Measurements from ENCODE around the gene MAP2K2. TPM values are rescaled to one million over a fixed set of nuclear protein-coding genes. Genes with fewer than 3 reads are reported as not detected.
A peak's percentile ranks its signal among the peaks of the same experiment; 100 is the strongest.

MAP2K2 gene
- total RNA-seq, 4 donors from 2014 or later = 47.4 to 65.2 (median 61.4) TPM

GRCh38 chr19:4053423-4054324, 70.2 kb downstream of the MAP2K2 start:
- TF ChIP-seq CTCF (IDR thresholded peaks at IDR 0.05) = no peak
- no peak for DNase-seq (ENCODE audit: low spot score)
- ATAC-seq (ENCODE audit: low FRiP score) = no peak

GRCh38 chr19:4052993-4053422, 70.9 kb downstream of the MAP2K2 start:
- TF ChIP-seq CTCF (IDR thresholded peaks at IDR 0.05) = no peak
- DNase-seq (ENCODE audit: low spot score) (no peak), ATAC-seq (ENCODE audit: low FRiP score) (no peak)

- DNase-seq (ENCODE audit: low spot score) = no peak
- ATAC-seq (ENCODE audit: low FRiP score) = peak; percentile 3
Observed at GRCh38 chr19:4052114-4052992, 71.6 kb downstream of the MAP2K2 start.

DNA sequence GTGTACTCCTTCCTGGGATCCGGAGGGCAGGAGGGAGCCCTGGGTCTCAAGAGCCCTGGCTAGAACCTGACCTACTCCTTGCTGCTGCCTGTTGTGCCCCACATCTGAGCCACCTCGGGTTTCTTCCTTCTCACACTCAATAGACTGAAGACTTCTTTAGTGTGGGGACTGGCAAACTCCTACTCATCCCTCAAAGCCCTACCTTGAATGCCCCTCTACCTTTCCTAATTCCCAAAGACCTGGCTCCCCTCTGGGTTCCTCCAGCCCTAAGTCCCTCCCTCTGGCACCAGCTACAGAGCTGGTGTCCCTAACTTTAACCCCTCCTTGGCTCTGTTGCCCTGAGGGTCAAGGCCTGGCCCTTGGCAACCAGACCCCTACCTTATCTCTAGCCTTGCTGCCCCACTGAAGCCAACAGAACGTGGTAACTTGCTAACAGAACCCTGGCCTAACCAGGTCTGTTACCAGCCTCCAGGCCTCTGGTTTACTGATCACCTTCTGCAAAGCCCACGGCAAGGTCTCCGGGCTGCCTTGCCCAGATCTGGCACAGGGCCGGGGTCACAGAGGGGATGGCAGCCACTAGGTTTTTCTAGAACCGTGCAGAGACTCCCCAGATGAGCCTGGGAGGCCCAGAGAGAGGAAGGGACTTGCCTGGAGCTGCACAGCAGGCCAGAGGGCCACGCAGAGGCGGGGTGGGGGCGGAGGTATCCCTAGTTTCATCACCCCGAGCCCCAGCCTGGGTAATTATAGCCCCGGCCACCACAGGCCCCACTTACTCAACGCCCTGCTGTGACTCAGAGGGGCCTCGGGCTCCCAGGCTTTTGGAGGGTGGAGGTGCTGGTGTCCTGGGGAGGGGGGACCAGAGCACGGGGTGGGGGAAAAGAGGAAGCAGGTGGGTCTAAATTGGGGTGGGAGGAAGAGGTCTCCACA, 72.5 kb downstream of the MAP2K2 start:
- peak; percentile 20 for ATAC-seq (ENCODE audit: low FRiP score)
- no peak for TF ChIP-seq CTCF (IDR thresholded peaks at IDR 0.05)
- DNase-seq (ENCODE audit: low spot score) = no peak

More at GRCh38 chr19:4052114-4052992, 71.6 kb downstream of the MAP2K2 start:
- no peak for TF ChIP-seq CTCF (IDR thresholded peaks at IDR 0.05)

- TF ChIP-seq CTCF (IDR thresholded peaks at IDR 0.05) = no peak
- no peak for DNase-seq (ENCODE audit: low spot score)
- no peak for ATAC-seq (ENCODE audit: low FRiP score)
Observed at GRCh38 chr19:4049432-4049831, 74.5 kb downstream of the MAP2K2 start.

GRCh38 chr19:4046946-4047683, 76.8 kb downstream of the MAP2K2 start:
- DNase-seq (ENCODE audit: low spot score) = no peak
- ATAC-seq (ENCODE audit: low FRiP score) = no peak
- no peak for TF ChIP-seq CTCF (IDR thresholded peaks at IDR 0.05)

Measured in omental fat pad (tissue), 4 donors.